ENCODE results near the gene SYT3. TPM values are rescaled to one million over a fixed set of nuclear protein-coding genes. Genes with fewer than 3 reads are reported as not detected.

Gene SYT3
- polyA plus RNA-seq, 3 donors, result not detected

GRCh38 chr19:50679177-50680125, 39.8 kb upstream of the SYT3 start:
- peaks cover 0 to 9% of the 10 kb centered on the region in 2 donors for H3K27me3 ChIP-seq (ENCODE audit: control insufficient read depth in 2 of 2, insufficient read depth in 2 of 2, low read length in 2 of 2)
- no peak for TF ChIP-seq CTCF (IDR thresholded peaks at IDR 0.05)
- DNase-seq, result peak; percentile 76 to 88 (median 77)
- H3K4me3 Mint-ChIP-seq, result peak overlapping the region in 1 of 2 donors; percentile 40
- no peak overlapping the region for H3K27ac ChIP-seq (ENCODE audit: low read depth in 1 of 2, low read length in 2 of 2)
- H3K9me3 ChIP-seq (replicated peaks in 1 of 2; ENCODE audit: control insufficient read depth in 1 of 2, insufficient read depth in 1 of 2, low read length in 2 of 2), result peaks cover 0 to 3% of the 10 kb centered on the region in 2 donors
- H3K27ac Mint-ChIP-seq, result peak overlapping the region in 4 of 7 donors; percentile 15 to 50 (median 40)
- H3K9ac ChIP-seq (ENCODE audit: insufficient read depth, low read length, poor library complexity, severe bottlenecking), result no peak overlapping the region
- H3K36me3 ChIP-seq (replicated peaks in 1 of 2; ENCODE audit: control insufficient read depth in 1 of 2, insufficient read depth in 2 of 2, low read length in 2 of 2), result no peaks in the 10 kb centered on the region
- intact Hi-C loops (cut with micrococcal nuclease), result no loop called here
- H3K36me3 Mint-ChIP-seq, result peaks cover 0 to 2% of the 10 kb centered on the region in 2 donors
- peaks cover 3 to 7% of the 10 kb centered on the region in 2 donors for H3K4me1 ChIP-seq (ENCODE audit: control insufficient read depth in 1 of 2, insufficient read depth in 2 of 2, low read length in 2 of 2)
- no peak overlapping the region for H3K4me2 ChIP-seq (replicated peaks; ENCODE audit: extremely low read depth, low read length, poor library complexity, severe bottlenecking)
- no peak overlapping the region for H2AFZ ChIP-seq (ENCODE audit: insufficient read depth, low read depth, low read length, poor library complexity, severe bottlenecking)
- H3K4me1 Mint-ChIP-seq, result peaks cover 11% of the 10 kb centered on the region
- WGBS (ENCODE audit: insufficient coverage), result 14% methylated on average over 22 of the region's 23 CpGs
- H3K9me3 Mint-ChIP-seq, result peaks cover 6 to 21% (median 9%) of the 10 kb centered on the region in 7 donors
- H3K27me3 Mint-ChIP-seq (ENCODE audit: low read depth in 3 of 3), result peaks cover 34 to 38% (median 36%) of the 10 kb centered on the region in 3 donors
- no peak overlapping the region for H3K4me3 ChIP-seq (replicated peaks in 1 of 3; ENCODE audit: low read depth in 2 of 3, low read length in 3 of 3)
- no peaks in the 10 kb centered on the region for H3K79me2 ChIP-seq (ENCODE audit: insufficient read depth, low read length)
- H4K20me1 ChIP-seq (ENCODE audit: insufficient read depth, low read length), result no peaks in the 10 kb centered on the region

GRCh38 chr19:50678323-50678722, 38.6 kb upstream of the SYT3 start:
- H3K4me1 Mint-ChIP-seq, result peaks cover 11% of the 10 kb centered on the region
- H3K4me3 Mint-ChIP-seq, result no peak overlapping the region
- 61% methylated on average over 3 of the region's 3 CpGs for whole genome bisulfite sequencing (ENCODE audit: insufficient coverage)

More at GRCh38 chr19:50678323-50678722, 38.6 kb upstream of the SYT3 start:
- DNase-seq, result no peak
- Mint-ChIP-seq H3K27ac (peak overlapping the region in 1 of 7 donors; percentile 36), H3K9me3 (peaks cover 6 to 21% (median 9%) of the 10 kb centered on the region in 7 donors), H3K36me3 (peaks cover 0 to 2% of the 10 kb centered on the region in 2 donors), H3K27me3 (ENCODE audit: low read depth in 3 of 3) (peaks cover 39 to 45% (median 40%) of the 10 kb centered on the region in 3 donors)
- no peak overlapping the region for H3K4me3 ChIP-seq (replicated peaks in 1 of 3; ENCODE audit: low read depth in 2 of 3, low read length in 3 of 3)
- TF ChIP-seq CTCF (IDR thresholded peaks at IDR 0.05), result no peak
- intact Hi-C loops (cut with micrococcal nuclease), result no loop called here
- no peak overlapping the region for H3K27ac ChIP-seq (ENCODE audit: low read depth in 1 of 2, low read length in 2 of 2)
- H3K4me2 ChIP-seq (replicated peaks; ENCODE audit: extremely low read depth, low read length, poor library complexity, severe bottlenecking), result no peak overlapping the region
- peaks cover 0 to 17% of the 10 kb centered on the region in 2 donors for H3K27me3 ChIP-seq (ENCODE audit: control insufficient read depth in 2 of 2, insufficient read depth in 2 of 2, low read length in 2 of 2)
- no peak overlapping the region for H2AFZ ChIP-seq (ENCODE audit: insufficient read depth, low read depth, low read length, poor library complexity, severe bottlenecking)
- no peaks in the 10 kb centered on the region for H4K20me1 ChIP-seq (ENCODE audit: insufficient read depth, low read length)
- no peaks in the 10 kb centered on the region for H3K79me2 ChIP-seq (ENCODE audit: insufficient read depth, low read length)
- peaks cover 0 to 3% of the 10 kb centered on the region in 2 donors for H3K9me3 ChIP-seq (replicated peaks in 1 of 2; ENCODE audit: control insufficient read depth in 1 of 2, insufficient read depth in 1 of 2, low read length in 2 of 2)
- no peaks in the 10 kb centered on the region for H3K36me3 ChIP-seq (replicated peaks in 1 of 2; ENCODE audit: control insufficient read depth in 1 of 2, insufficient read depth in 2 of 2, low read length in 2 of 2)
- peaks cover 3 to 7% of the 10 kb centered on the region in 2 donors for H3K4me1 ChIP-seq (ENCODE audit: control insufficient read depth in 1 of 2, insufficient read depth in 2 of 2, low read length in 2 of 2)
- no peak overlapping the region for H3K9ac ChIP-seq (ENCODE audit: insufficient read depth, low read length, poor library complexity, severe bottlenecking)
